IMR-90 (cell line): ENCODE measurements around the gene EMD. TPM values are rescaled to one million over a fixed set of nuclear protein-coding genes. Genes with fewer than 3 reads are reported as not detected.

ENCODE experiments used
- ATAC-seq: fragments of 200-7000 bp; cut with Tn5 transposase; 2 replicates; pipeline ENCODE4 v1.9.1; 2020; ENCODE audit warnings: low read depth, mild to moderate bottlenecking, moderate library complexity
- BruUV-seq: library from RNA; stranded (reverse); fragments of 400-500 nt; replicated peaks from 2 replicates; lab custom pipeline; 2021; lab: Mats Ljungman, UMichigan
- CTCF ChIA-PET: fragments of 300-600 bp; formaldehyde crosslinking; extraction: SDS; loops from one replicate; lab custom pipeline; 2021; ENCODE audit warnings: antibody characterized with exemption; lab: Yijun Ruan, JAX
- POLR2A ChIA-PET: fragments of 300-600 bp; sonication (Branson Sonifier 250); formaldehyde crosslinking; loops from one replicate; lab custom pipeline; 2022; ENCODE audit warnings: antibody characterized with exemption; ENCODE audit not compliant: unreplicated experiment; lab: Charles Lee
- DNase-seq: peaks from one replicate; pipeline ENCODE4 v3.0.0; 2013
- H2AFZ ChIP-seq: replicated peaks from 2 replicates; pipeline ENCODE3; 2013; ENCODE audit warnings: low read length, mild to moderate bottlenecking; ENCODE audit not compliant: poor library complexity
- H2AK5ac ChIP-seq: 2 replicates; pipeline ENCODE4 v1.6.1; 2013; ENCODE audit warnings: low read depth, low read length, inconsistent platforms
- H2AK9ac ChIP-seq: replicated peaks from 2 replicates; pipeline ENCODE3; 2013; ENCODE audit warnings: mild to moderate bottlenecking, low read depth, low read length, moderate library complexity; ENCODE audit not compliant: poor library complexity
- H2BK120ac ChIP-seq: 2 replicates; pipeline ENCODE4 v1.6.1; 2013; ENCODE audit warnings: low read depth, low read length, inconsistent platforms
- H2BK15ac ChIP-seq: 3 replicates; pipeline ENCODE4 v1.6.1; 2013; ENCODE audit warnings: low read depth, low read length, inconsistent platforms
- H2BK20ac ChIP-seq: 2 replicates; pipeline ENCODE4 v1.6.1; 2013; ENCODE audit warnings: low read depth, mild to moderate bottlenecking, inconsistent platforms, low read length, moderate library complexity
- H2BK5ac ChIP-seq: 2 replicates; pipeline ENCODE4 v1.6.1; 2013; ENCODE audit warnings: mild to moderate bottlenecking, low read depth, low read length, inconsistent platforms; ENCODE audit not compliant: poor library complexity, severe bottlenecking
- H3K14ac ChIP-seq: replicated peaks from 2 replicates; pipeline ENCODE4 v1.6.1; 2013; ENCODE audit warnings: low read depth, low read length, inconsistent platforms
- H3K18ac ChIP-seq: 2 replicates; pipeline ENCODE4 v1.6.1; 2013; ENCODE audit warnings: low read depth, low read length, control low read depth
- H3K23ac ChIP-seq: 2 replicates; pipeline ENCODE4 v1.6.1; 2013; ENCODE audit warnings: low read depth, low read length, inconsistent platforms
- H3K27ac ChIP-seq: 2 replicates; pipeline ENCODE4 v1.5.1; 2013; ENCODE audit warnings: mild to moderate bottlenecking, control low read depth, low read length; ENCODE audit not compliant: insufficient read depth
- H3K27me3 ChIP-seq: 2 replicates; pipeline ENCODE4 v1.6.1; 2013; ENCODE audit warnings: low read length; ENCODE audit not compliant: control insufficient read depth, insufficient read depth
- H3K36me3 ChIP-seq: 2 replicates; pipeline ENCODE4 v1.6.1; 2013; ENCODE audit warnings: low read length, mixed read lengths; ENCODE audit not compliant: control insufficient read depth, insufficient read depth
- H3K4ac ChIP-seq: 2 replicates; pipeline ENCODE4 v1.6.1; 2013; ENCODE audit warnings: low read depth, low read length, inconsistent platforms
- H3K4me1 ChIP-seq: 2 replicates; pipeline ENCODE4 v1.6.1; 2013; ENCODE audit warnings: low read length, mixed read lengths; ENCODE audit not compliant: control insufficient read depth, insufficient read depth
- H3K4me2 ChIP-seq: 2 replicates; pipeline ENCODE4 v1.6.1; 2013; ENCODE audit warnings: low read depth, mild to moderate bottlenecking, control low read depth, low read length, moderate library complexity
- H3K4me3 ChIP-seq: 2 replicates; pipeline ENCODE4 v1.5.1; 2013; ENCODE audit warnings: low read depth, mild to moderate bottlenecking, control low read depth, low read length, moderate library complexity; ENCODE audit not compliant: insufficient read depth
- H3K56ac ChIP-seq: 2 replicates; pipeline ENCODE4 v1.6.1; 2013; ENCODE audit warnings: low read length, inconsistent platforms; ENCODE audit not compliant: insufficient read depth; ENCODE audit errors: extremely low read depth
- H3K79me1 ChIP-seq, 2 experiments: 2 replicates each; pipeline ENCODE4 v1.6.1; 2013; ENCODE audit warnings: low read length in 2 of 2, inconsistent platforms in 1 of 2, low read depth in 1 of 2
- H3K9ac ChIP-seq: 2 replicates; pipeline ENCODE4 v1.6.1; 2013; ENCODE audit warnings: low read depth, low read length, control low read depth
- H3K9me1 ChIP-seq: 2 replicates; pipeline ENCODE4 v1.6.1; 2013; ENCODE audit warnings: low read length, inconsistent platforms; ENCODE audit not compliant: insufficient read depth
- H3K9me3 ChIP-seq: 2 replicates; pipeline ENCODE4 v1.6.1; 2013; ENCODE audit warnings: low read length; ENCODE audit not compliant: control insufficient read depth, insufficient read depth
- H4K20me1 ChIP-seq: 2 replicates; pipeline ENCODE4 v1.6.1; 2013; ENCODE audit warnings: low read length, inconsistent platforms; ENCODE audit not compliant: insufficient read depth
- H4K5ac ChIP-seq: 2 replicates; pipeline ENCODE4 v1.6.1; 2013; ENCODE audit warnings: mild to moderate bottlenecking, low read depth, low read length, control low read depth
- H4K8ac ChIP-seq, 2 experiments: 2 replicates each; pipeline ENCODE4 v1.6.1; 2013; ENCODE audit warnings: low read depth in 2 of 2, low read length in 2 of 2, control low read depth in 1 of 2, inconsistent platforms in 1 of 2
- H4K91ac ChIP-seq: 2 replicates; pipeline ENCODE4 v1.6.1; 2013; ENCODE audit warnings: low read depth, low read length, inconsistent platforms; ENCODE audit not compliant: insufficient read depth
- BHLHE40 ChIP-seq: fragments of 150-350 bp; IDR thresholded peaks from 2 replicates; pipeline ENCODE4 v1.6.1; 2016; ENCODE audit warnings: mild to moderate bottlenecking, low read depth, low read length
- CEBPB ChIP-seq: IDR thresholded peaks from 2 replicates; pipeline ENCODE4 v1.6.1; 2012; ENCODE audit warnings: low read depth, low read length, improper control_type of control experiment
- CHD1 ChIP-seq: IDR thresholded peaks from 2 replicates; pipeline ENCODE4 v1.6.1; 2012; ENCODE audit warnings: low read depth, low read length, improper control_type of control experiment
- ELK1 ChIP-seq: fragments of 150-350 bp; IDR thresholded peaks from 2 replicates; pipeline ENCODE4 v1.6.1; 2016; ENCODE audit warnings: low read depth, mild to moderate bottlenecking, low read length, moderate library complexity, borderline replicate concordance
- FOS ChIP-seq: fragments of 150-350 bp; IDR thresholded peaks from 2 replicates; pipeline ENCODE4 v1.6.1; 2016; ENCODE audit warnings: low read depth, low read length
- MAFK ChIP-seq: IDR thresholded peaks from 2 replicates; pipeline ENCODE4 v1.6.1; 2012; ENCODE audit warnings: low read depth, low read length, improper control_type of control experiment
- MAZ ChIP-seq: IDR thresholded peaks from 2 replicates; pipeline ENCODE4 v1.6.1; 2012; ENCODE audit warnings: low read depth, mild to moderate bottlenecking, low read length, improper control_type of control experiment, moderate library complexity, borderline replicate concordance
- MXI1 ChIP-seq: IDR thresholded peaks from 2 replicates; pipeline ENCODE4 v1.6.1; 2012; ENCODE audit warnings: low read depth, mild to moderate bottlenecking, low read length, moderate library complexity, borderline replicate concordance
- NFE2L2 ChIP-seq: fragments of 150-350 bp; IDR thresholded peaks from 2 replicates; pipeline ENCODE4 v1.6.1; 2016; ENCODE audit warnings: low read depth, mild to moderate bottlenecking, low read length
- POLR2A ChIP-seq: IDR thresholded peaks from 2 replicates; pipeline ENCODE4 v1.6.1; 2012; ENCODE audit warnings: mild to moderate bottlenecking, low read depth, low read length
- RAD21 ChIP-seq: IDR thresholded peaks from 2 replicates; pipeline ENCODE4 v1.6.1; 2012; ENCODE audit warnings: low read length, improper control_type of control experiment
- RCOR1 ChIP-seq: IDR thresholded peaks from 2 replicates; pipeline ENCODE4 v1.6.1; 2012; ENCODE audit warnings: mild to moderate bottlenecking, low read length, improper control_type of control experiment; ENCODE audit not compliant: insufficient replicate concordance
- RFX5 ChIP-seq: IDR thresholded peaks from 2 replicates; pipeline ENCODE4 v1.8.0; 2012; ENCODE audit warnings: low read depth, mild to moderate bottlenecking, low read length, moderate library complexity
- SMC3 ChIP-seq: fragments of 150-350 bp; IDR thresholded peaks from 2 replicates; pipeline ENCODE4 v1.6.1; 2016; ENCODE audit warnings: low read depth, mild to moderate bottlenecking, antibody characterized with exemption, low read length, moderate library complexity
- USF2 ChIP-seq: fragments of 150-350 bp; IDR thresholded peaks from 2 replicates; pipeline ENCODE4 v1.6.1; 2017; ENCODE audit warnings: mild to moderate bottlenecking, antibody characterized with exemption, low read length, low read depth
- WGBS, 2 experiments: methylation state at CpG; one replicate each; pipeline versions ENCODE4 v1.1.5 to v1.1.7; 2013; ENCODE audit warnings: missing lambda C conversion rate in 2 of 2; ENCODE audit not compliant: insufficient read length in 1 of 2; ENCODE audit errors: extremely low coverage in 2 of 2; 5-methylcytosine and 5-hydroxymethylcytosine counted together
- dilution Hi-C: fragments of 300-500 bp; cut with HindIII; formaldehyde crosslinking; loops from one replicate; pipeline ENCODE4 v1.14.3; 2018; ENCODE audit warnings: low sequenced_read_pairs; ENCODE audit not compliant: unreplicated experiment
- in situ Hi-C: fragments of 300-500 bp; cut with MboI; formaldehyde crosslinking; loops from 3 replicates; pipeline ENCODE4 v1.14.3; 2019; ENCODE audit warnings: low sequenced_read_pairs, inconsistent platforms, mixed read lengths
- intact Hi-C: fragments of 100-400 bp; cut with micrococcal nuclease; formaldehyde crosslinking; loops from 2 replicates; pipeline ENCODE4 v1.10.0; 2022
- polyA plus RNA-seq, 3 experiments: library from polyadenylated mRNA; depleted of rRNA; stranded (reverse); fragments of >200 nt; gene quantifications; 2 replicates each; pipeline ENCODE4 v1.2.3, GENCODE V29; 2012; ENCODE audit warnings: low replicate concordance in 1 of 3
- total RNA-seq: library from RNA; depleted of rRNA; stranded (reverse); fragments of >200 nt; gene quantifications from 2 replicates; pipeline ENCODE4 v1.2.3, GENCODE V29; 2012
- TF ChIP-seq, protein P1 (sequence below): conservative IDR thresholded peaks from 2 replicates; pipeline ENCODE4 v1.5.1; 2012; ENCODE audit warnings: mild to moderate bottlenecking, low read depth, low read length, improper control_type of control experiment

EMD gene
- total and polyA plus RNA-seq, 2 of the 4 experiments (the other 2 are of a cell fraction): 9.9 to 80.6 TPM

DNA sequence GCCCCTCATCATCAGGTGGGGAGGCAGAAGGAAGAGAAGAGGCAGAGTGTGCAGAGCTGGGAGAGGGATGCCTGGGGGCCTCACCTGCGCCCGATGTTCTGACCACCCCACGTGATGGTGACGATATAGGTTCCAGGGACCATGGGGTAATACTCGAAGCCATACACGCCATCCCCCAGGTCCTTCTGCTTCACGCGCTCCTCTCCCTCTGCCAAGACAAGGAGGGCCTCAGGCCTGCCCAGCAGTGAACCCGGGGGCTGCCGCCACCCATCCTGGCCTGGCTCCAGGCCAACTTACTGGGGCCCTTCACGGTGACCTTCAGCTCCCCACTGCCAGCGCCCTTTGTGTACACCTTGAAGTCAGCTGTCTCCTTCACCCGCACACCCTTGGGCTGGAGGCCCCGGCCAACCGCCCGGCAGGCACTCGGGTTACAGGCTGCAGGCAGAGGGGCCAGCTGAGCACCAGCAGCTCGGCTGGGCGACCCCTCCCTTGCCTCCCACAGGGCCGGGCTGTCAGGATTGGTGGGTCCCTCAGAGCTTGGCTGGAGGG is 14.0 kb upstream of the EMD start:
- no peak overlapping the region for H2BK20ac ChIP-seq
- H3K9ac ChIP-seq: no peak overlapping the region
- dilution Hi-C loops: no loop called here
- H2BK120ac ChIP-seq: no peak overlapping the region
- no peak overlapping the region for H3K27ac ChIP-seq
- no peak overlapping the region for H3K4ac ChIP-seq
- in situ Hi-C loops: no loop called here
- no TSS peak for BruUV-seq
- H2AK9ac ChIP-seq: no peak overlapping the region
- no peak overlapping the region for H3K14ac ChIP-seq
- H3K9me3 ChIP-seq: no peaks in the 10 kb centered on the region
- TF ChIP-seq, protein P1, sequence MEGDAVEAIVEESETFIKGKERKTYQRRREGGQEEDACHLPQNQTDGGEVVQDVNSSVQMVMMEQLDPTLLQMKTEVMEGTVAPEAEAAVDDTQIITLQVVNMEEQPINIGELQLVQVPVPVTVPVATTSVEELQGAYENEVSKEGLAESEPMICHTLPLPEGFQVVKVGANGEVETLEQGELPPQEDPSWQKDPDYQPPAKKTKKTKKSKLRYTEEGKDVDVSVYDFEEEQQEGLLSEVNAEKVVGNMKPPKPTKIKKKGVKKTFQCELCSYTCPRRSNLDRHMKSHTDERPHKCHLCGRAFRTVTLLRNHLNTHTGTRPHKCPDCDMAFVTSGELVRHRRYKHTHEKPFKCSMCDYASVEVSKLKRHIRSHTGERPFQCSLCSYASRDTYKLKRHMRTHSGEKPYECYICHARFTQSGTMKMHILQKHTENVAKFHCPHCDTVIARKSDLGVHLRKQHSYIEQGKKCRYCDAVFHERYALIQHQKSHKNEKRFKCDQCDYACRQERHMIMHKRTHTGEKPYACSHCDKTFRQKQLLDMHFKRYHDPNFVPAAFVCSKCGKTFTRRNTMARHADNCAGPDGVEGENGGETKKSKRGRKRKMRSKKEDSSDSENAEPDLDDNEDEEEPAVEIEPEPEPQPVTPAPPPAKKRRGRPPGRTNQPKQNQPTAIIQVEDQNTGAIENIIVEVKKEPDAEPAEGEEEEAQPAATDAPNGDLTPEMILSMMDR: no peak
- TF ChIP-seq RAD21 (no peak), CEBPB (no peak), FOS (no peak), USF2 (no peak), POLR2A (no peak), NFE2L2 (no peak), MAFK (no peak), CHD1 (no peak), SMC3 (no peak), RFX5 (no peak), MXI1 (no peak), MAZ (no peak), ELK1 (no peak), BHLHE40 (no peak), RCOR1 (no peak)
- no peak overlapping the region for H3K4me3 ChIP-seq
- H3K79me1 ChIP-seq: peaks cover 0 to 24% of the 10 kb centered on the region in 2 experiments; a peak in 1 of 4 replicates
- intact Hi-C loops: no loop called here
- ATAC-seq: no peak
- no peak overlapping the region for H2BK5ac ChIP-seq
- no peak overlapping the region for H3K18ac ChIP-seq
- H3K56ac ChIP-seq: no peak overlapping the region
- H3K4me2 ChIP-seq: no peak overlapping the region
- H3K23ac ChIP-seq: no peak overlapping the region
- H3K27me3 ChIP-seq: no peaks in the 10 kb centered on the region
- no peak overlapping the region for H2AFZ ChIP-seq
- peaks cover 84% of the 10 kb centered on the region for H3K36me3 ChIP-seq
- H4K5ac ChIP-seq: no peak overlapping the region
- H3K9me1 ChIP-seq: no peaks in the 10 kb centered on the region; the same call in 1 of the 2 replicates
- WGBS, 2 experiments: 95% methylated on average over 7 of the region's 20 CpGs; no CpG with 5 or more reads in 1 of the 2 experiments
- peaks cover 96% of the 10 kb centered on the region for H4K20me1 ChIP-seq
- POLR2A ChIA-PET: no interaction called here
- peaks cover 7% of the 10 kb centered on the region for H3K4me1 ChIP-seq
- CTCF ChIA-PET: no interaction called here
- H4K8ac ChIP-seq: no peak overlapping the region
- H2BK15ac ChIP-seq: no peak overlapping the region
- H4K91ac ChIP-seq: no peak overlapping the region
- H2AK5ac ChIP-seq: no peak overlapping the region
- no peak for DNase-seq
